Left forelimb (tissue), 1 donor: ENCODE results near the gene ADGRL4.
"Not testable (repeated sequence)": the region's sequence is repeated elsewhere in the genome, so short reads cannot be mapped to it uniquely, and the experiment has no call there.

Experiments
- DNase-seq: peaks from one replicate; pipeline ENCODE4 v3.0.0-alpha.2; 2018; ENCODE audit warnings: low spot score

The ADGRL4 gene

DNA sequence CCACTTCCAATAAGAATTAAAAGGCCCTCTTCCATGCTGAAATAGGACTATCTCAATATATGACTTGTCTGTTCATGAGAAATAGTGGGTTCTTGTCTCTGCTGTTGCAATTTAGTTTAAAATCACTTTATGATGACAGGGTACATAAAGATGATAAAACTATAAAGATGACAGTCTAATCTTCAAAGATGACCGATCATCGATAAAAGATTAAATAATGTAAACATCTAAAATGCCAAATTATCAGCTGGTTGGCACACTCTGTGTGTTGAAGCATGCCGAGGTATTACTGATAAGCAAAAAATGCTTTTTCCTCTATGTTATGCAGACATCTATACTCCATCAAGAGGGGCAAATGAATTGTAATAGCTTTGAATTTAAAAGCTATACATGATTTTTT lies 89.5 kb downstream of the ADGRL4 start:
- no peak for DNase-seq

DNA sequence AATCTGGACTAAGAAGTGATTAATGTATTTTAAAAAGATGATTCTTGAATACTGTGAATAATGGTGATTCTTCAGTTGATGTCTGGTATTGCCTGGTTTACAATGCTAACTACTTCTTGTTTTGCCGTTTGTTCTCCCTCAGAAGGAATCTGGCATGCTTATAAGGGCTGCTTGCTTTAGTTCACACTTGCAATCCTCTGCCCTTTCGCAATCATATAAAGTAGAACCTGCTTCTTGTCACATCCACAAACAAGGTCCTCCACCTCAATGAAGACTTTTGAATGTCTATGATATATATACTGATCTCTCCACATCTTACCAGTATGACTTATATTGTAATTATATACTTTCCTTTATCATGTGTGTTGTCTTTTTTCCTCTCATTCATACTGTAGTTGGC lies 92.6 kb downstream of the ADGRL4 start:
- no peak for DNase-seq

GRCh38 chr1:78911956-78912880 lies 94.3 kb downstream of the ADGRL4 start:
- DNase-seq = no peak

DNA sequence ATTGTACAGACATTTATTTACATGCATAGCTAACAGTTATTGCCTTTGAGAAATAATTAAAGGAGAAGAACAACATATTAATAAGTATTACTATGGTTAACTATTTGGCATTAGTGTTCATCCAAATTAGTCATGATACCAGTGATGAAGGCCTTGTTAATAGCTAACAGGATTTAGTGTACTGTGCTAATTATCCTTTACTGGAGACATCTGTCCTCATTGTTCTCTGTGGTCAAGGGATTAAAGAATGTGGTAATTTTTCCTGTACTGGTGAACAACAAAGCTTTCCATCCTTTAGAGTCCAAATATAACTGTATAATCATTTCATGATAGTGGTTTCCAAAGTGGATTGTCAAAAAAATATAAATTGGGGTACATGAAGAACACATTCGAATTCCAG lies 103.9 kb downstream of the ADGRL4 start:
- no peak for DNase-seq

- no peak for DNase-seq
Measured at GRCh38 chr1:78894811-78895210, 111.7 kb downstream of the ADGRL4 start.

- DNase-seq = no peak
Measured at GRCh38 chr1:78892260-78892840, 114.2 kb downstream of the ADGRL4 start.

DNA sequence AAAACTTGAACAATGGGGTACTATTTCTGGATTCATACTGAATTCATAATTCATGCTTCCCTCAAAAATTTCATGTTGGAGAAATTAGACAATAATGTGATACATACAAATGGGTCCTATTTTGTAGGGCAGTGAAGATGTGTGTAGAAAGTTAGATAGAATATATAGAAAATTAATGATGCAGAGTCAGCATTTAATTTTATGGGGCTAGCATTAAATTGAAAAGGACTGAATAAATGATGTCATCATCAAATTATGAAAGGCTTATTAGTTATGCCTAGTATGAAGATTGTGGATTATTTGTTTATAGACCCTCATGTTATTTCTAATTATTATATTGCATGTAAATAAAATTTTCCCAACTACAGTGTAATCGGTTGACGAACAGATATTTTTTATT lies 119.1 kb downstream of the ADGRL4 start:
- no peak for DNase-seq

DNA sequence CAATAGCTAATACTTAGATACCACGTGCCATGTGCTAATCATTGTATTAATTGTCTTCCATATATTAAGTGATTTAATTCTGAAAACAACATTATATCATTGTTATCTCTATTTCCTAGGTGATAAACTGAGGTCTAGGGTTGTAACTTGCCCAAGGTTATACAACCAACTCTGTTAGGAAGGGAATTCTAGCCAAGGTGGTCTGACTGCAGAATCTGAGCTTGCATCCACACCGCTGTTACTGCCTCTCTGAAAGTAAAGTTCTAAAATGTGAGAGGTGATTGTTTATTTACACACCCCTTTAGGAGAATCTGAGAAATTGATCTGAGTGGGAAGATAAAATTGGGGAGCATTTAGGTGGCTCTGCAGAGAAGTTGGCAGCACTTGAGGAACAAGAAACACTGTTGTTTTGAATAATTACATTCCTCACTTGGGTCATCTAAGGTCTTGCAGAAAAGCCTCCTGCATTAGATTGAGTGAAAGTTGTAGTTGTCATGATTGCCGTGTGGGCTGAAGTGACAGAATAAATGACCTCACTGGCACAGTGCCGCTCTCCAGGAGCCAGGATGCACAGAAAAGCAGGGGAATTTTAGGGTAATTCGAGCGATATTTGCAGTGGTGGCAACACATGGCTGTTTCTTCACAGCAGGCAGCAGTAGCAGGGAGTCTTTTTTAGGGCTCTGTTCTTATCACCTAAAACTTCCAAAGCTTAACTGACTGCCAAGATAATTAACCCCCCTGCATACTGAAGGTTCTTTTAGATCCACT lies 121.7 kb downstream of the ADGRL4 start:
- no peak for DNase-seq

- no peak for DNase-seq
Measured at GRCh38 chr1:78880223-78880622, 126.3 kb downstream of the ADGRL4 start.

GRCh38 chr1:78875986-78876385 lies 130.5 kb downstream of the ADGRL4 start:
- DNase-seq = not testable (repeated sequence)

GRCh38 chr1:78872801-78873200 lies 133.7 kb downstream of the ADGRL4 start:
- not testable (repeated sequence) for DNase-seq

GRCh38 chr1:78871249-78871648 lies 135.3 kb downstream of the ADGRL4 start:
- no peak for DNase-seq

GRCh38 chr1:78869136-78869535 lies 137.4 kb downstream of the ADGRL4 start:
- no peak for DNase-seq

- DNase-seq = no peak
Measured at GRCh38 chr1:78864175-78864574, 142.4 kb downstream of the ADGRL4 start.

DNA sequence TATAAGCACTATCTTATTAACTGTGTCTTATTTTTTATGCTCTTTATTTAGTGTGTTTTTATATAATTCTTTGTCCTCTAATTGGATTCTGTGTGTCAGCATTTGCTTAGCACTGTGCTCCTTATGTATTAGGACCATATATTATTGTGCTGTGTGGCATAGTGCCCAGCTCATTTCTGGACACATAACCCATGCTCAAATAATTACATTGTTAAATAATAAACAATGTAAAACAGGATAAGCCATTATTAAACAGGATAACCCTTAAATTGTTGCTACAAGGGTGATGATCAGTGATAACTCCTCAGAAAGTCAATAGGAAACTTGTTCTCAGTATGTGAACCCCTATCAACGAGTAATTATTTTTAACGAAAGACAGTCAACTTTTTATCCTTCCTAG lies 150.4 kb downstream of the ADGRL4 start:
- no peak for DNase-seq

DNA sequence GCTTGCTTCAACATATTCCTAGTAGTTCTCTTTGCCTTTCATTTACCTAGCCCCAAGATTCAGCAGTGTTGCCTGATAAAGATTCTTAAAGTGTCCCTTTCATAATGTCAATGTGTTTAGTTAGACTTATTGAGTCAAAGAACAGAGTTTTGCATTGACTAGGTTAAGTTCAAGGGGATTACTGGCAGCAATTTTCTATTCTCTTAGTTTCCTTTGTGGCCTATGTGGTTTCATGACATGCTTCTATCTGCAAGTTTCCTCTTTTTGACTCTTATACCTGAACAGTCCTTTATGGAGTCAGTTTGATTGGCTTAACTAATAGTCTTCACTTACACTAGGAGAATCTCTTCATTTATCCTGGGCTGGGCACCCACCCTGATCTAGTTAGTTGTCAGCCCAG lies 151.3 kb downstream of the ADGRL4 start:
- DNase-seq = no peak

DNA sequence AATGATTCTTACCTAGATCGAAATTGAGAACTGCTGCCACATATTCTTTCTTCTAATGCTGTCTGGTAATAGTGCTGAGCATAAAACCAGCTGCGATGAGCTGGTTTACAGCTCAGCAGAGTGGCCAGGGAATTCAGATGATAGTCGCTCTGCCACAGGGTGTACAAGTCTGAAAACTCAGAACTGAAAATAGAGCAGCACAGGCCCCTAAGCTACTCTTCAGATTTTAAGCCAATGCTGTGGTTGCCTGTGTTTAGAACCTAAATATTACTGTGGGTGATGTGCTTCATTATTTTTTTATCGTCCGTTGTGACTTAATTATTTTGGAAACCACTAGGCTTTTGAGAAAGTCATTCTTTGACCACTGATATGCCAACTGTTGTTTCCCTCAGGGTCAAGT lies 152.0 kb downstream of the ADGRL4 start:
- DNase-seq = no peak

- DNase-seq = no peak
Measured at GRCh38 chr1:78843546-78843945, 163.0 kb downstream of the ADGRL4 start.

GRCh38 chr1:78843111-78843510 lies 163.4 kb downstream of the ADGRL4 start:
- no peak for DNase-seq

- peak; percentile 66 for DNase-seq
Measured at GRCh38 chr1:78840453-78841271, 165.9 kb downstream of the ADGRL4 start.
